ENCODE measurements around the gene GPSM3. TPM values are rescaled to one million over a fixed set of nuclear protein-coding genes. Genes with fewer than 3 reads are reported as not detected.
"Not testable (repeated sequence)": the region's sequence is repeated elsewhere in the genome, so short reads cannot be mapped to it uniquely, and the experiment has no call there.

The GPSM3 gene
- total RNA-seq, 2 donors from 2014 or later = 8.5 to 15.8 TPM

DNA sequence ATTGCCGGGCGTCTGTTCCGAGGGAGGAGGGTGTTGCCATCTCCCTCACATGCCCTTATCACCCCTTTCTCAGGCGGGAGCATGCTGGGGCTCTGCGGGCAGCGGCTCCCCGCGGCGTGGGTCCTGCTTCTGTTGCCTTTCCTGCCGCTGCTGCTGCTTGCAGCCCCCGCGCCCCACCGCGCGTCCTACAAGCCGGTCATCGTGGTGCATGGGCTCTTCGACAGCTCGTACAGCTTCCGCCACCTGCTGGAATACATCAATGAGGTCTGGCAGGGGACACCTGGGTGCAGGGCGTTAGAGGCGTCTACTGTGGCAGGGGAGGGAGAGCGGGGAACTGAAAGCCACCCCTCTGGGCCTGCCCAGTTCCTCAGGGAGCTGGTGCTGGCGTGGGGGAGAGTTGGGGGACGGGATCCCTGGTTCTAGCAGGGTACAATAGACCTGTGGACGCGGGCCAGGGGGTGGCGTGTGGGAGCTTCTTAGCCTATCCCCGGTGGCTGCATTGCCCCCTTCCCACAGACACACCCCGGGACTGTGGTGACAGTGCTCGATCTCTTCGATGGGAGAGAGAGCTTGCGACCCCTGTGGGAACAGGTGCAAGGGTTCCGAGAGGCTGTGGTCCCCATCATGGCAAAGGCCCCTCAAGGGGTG is 37.8 kb downstream of the GPSM3 start:
- peak; percentile 72 for DNase-seq
- intact Hi-C loops (cut with DNase I) = loop anchor here in 1 of 2 donors (2.0 kb wide), 2 partner anchors 36 to 68 kb away; no protein-coding TSS in a partner anchor
- peak; percentile 63 to 66 for ATAC-seq

- DNase-seq = peak; percentile 94
- intact Hi-C loops (cut with DNase I) = loop anchor here in 1 of 2 donors (2.0 kb wide), 2 partner anchors 35 to 67 kb away; no protein-coding TSS in a partner anchor
- peak; percentile 88 to 91 for ATAC-seq
These were observed 38.6 kb downstream of the GPSM3 start, which contains the start of gene PPT2 for GRCh38 chr6:32153564-32154513. TSS of gene PPT2 (plus strand) at chr6:32154141. CDS start at chr6:32154595, 454 bp downstream.

- intact Hi-C loops (cut with DNase I) = no loop called here
- DNase-seq (peak; percentile 46), ATAC-seq (peak; percentile 31 to 53)
These were observed 39.5 kb downstream of the GPSM3 start for GRCh38 chr6:32152769-32153563.

DNA sequence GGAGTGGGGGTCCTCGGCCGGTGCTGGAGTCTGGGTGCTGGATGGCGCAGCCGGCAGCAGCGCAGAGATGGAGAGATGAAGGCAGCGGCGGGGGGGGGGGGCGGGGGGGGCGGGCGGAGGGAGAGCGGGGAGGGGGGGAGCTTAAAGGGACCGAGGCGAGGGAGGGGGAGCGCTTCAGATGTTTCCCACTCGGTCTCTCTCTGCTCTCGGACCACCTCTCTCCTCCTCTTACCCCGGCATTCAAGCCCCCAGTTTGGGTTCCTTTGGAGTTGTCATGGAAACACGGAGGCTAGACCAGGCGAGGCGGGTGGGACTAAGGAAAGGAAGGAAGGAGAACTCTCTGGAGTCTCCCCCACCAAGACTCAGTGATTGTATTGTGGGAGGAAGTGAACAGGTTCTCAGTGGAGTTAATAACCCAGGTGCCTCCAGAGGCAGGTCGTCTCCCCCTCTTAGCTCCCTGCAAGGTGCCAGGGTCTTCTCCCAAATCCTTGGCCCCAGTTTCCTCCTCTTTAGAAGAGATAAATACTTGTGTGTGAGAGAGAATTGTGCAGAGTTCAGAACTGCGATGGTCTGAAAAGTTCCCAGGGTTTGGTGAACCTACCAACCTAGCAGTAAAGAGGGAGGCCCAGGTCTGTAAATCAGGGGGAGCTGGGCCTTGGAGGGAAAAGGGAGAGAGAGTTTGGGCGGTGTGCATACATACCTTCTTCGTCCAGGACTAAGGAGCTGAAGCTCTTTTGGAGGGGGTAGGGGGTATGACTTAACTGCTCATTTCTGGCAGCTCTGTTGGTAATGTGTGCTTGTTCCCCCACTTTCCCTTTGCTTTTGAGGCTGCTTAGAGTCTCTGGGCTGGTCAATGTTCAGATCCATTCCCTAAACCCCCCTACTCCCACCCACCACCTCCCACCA is 40.3 kb downstream of the GPSM3 start, which contains the start of gene PRRT1:
Gene PRRT1, minus strand, starts transcription at position 77 of the 906 bp plus-strand sequence. CDS start 112 bp downstream, outside the sequence.
- intact Hi-C loops (cut with DNase I) = no loop called here
- DNase-seq = no peak
- no peak for ATAC-seq

DNA sequence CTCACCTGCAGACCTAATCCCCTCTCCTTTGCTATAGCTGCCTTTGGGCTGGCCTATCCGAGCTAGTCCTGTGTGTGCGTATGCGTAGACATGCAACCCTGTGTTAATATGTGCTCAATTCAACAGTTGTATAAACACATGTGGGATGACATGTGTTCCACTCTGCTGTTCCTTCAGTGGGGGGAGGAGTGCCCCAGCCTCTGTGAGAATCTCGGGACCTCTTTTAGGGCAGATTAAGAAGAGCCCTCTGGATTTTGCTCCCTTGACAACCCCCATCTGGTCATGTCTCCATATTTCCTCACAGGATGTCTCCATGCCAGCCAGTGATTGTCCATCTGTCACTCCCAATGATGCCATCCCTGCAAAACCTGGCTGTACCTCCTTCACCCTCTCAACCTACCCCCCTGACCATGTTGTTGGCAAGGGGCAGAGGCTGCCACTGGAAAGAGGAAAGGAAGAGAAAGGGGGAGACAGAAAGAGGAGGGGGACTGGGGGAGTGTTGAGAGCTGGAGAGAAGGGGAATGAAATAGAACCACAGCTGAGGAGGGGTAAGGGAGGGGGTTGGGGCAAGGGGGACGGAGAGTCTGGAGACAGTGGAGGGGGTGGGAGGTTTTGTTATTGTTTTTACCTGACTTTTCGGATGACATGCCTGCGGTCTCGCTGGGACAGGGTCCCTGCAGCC is 41.1 kb downstream of the GPSM3 start:
- intact Hi-C loops (cut with DNase I) = no loop called here
- no peak for ATAC-seq
- no peak for DNase-seq

DNA sequence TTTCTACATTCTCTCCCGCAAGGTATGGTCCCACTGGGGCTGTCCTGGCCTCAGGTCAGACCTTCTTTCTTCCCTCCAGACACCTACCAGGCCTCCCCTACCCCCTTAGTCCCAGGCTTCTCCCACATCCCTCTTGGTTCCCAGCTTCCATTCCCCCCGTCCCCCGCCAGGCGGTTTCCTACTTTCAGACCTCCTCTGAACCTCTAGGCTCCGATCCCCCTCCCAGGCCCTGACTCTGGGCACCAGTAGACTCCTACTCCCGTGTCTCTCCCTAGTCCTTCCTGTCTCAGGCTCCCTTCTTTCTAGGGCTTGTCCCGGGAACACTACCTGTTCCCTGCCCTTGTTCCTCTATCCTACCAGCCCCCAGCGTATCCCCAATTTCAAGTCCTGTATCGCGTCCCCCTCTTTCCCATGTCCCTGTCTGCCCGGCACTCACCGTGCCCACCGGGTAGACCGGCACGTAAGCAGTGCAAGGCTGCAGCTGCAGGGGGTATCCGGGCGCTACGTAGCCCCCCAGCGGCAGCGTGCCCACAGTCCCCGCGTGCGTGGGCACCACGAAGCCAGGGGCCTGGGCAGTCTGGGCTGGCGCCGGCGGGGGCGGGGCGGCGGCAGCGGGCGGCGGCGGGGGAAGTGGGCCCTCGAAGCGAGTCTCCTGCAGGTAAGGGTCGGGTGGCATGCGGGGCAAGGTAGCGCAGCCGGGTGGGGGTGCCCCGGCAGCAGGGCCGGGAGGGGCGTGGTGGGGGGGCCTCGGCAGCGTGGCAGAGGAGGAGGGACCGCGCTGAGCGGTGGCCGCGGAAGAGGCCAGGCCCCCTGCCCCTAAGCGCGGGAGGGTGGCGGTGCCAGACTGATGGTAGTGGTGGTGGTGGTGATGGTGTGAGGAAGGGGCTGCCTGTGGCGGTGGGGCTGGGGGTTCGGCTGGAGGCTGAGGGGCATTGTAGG is 42.2 kb downstream of the GPSM3 start:
- intact Hi-C loops (cut with DNase I) = no loop called here
- no peak for DNase-seq
- ATAC-seq = no peak

DNA sequence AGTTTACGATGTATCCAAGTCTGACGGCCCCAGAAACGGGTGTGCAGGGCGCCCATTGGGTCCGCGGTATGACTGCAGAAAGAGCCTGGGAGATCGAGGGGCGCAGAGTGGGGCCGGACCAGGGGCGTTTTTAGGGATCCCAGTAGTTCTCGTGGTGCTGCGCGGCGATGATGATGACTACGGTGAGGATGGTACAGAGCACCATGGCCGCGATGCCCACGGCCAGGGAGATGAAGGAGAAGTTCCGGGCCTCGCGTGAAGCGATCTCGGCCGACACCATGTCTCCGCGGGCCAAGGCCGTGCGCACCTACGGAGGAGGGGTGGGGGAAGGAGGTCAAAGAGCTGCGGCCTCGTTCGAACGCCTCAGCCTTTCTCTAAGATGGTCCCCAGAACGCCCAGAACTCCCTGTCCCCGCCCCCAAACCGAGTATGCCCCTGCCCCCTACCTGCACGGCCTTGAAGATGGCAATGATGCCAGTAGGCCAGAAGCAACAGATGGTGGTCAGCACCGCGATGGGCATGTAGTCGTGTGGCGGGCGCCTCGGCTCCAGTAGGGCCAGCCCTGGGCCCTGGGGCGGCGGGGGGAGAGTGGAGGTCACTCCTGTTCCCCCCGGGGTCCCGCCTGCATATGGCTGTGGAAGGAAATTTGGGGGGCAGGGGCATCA is 43.2 kb downstream of the GPSM3 start:
- DNase-seq (no peak), ATAC-seq (no peak)
- intact Hi-C loops (cut with DNase I) = no loop called here

GRCh38 chr6:32148289-32149091 is 44.0 kb downstream of the GPSM3 start:
- peak; percentile 28 to 75 for ATAC-seq
- intact Hi-C loops (cut with DNase I) = no loop called here
- DNase-seq = peak; percentile 80

DNA sequence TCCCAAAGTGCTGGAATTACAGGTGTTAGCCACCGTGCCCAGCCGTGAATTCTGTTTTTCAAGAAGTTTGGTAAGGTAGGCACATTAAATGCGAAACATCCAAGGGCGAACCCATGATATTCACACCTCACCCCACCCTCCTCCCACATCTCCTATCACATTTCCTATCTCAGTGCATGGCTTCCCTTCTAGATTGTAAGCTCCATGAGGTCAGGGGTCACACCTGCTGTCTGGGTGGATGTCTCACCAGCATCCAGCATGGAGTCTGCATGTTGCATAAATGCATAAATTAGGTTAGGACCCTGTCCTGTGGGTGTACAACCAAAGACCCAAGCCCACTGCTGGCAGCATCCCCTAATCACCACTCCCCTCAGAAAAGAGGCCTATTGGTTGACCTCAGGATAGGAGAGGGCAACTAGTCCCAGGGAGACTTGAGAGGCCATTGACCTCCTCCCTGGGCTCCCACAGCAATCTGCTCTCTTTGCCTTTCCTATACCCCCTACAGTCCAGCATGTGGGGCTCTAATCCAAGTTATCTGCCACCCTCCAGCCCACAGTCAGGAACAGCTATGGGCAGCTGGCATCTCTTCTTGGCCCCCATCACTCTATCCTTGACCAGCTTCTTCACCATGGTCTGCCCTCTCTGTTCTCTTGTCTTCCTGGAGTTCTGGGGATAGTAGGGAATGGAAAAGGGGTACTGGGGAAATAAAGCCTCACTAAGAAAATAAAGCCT is 44.9 kb downstream of the GPSM3 start:
- intact Hi-C loops (cut with DNase I) = no loop called here
- DNase-seq (no peak), ATAC-seq (no peak)

DNA sequence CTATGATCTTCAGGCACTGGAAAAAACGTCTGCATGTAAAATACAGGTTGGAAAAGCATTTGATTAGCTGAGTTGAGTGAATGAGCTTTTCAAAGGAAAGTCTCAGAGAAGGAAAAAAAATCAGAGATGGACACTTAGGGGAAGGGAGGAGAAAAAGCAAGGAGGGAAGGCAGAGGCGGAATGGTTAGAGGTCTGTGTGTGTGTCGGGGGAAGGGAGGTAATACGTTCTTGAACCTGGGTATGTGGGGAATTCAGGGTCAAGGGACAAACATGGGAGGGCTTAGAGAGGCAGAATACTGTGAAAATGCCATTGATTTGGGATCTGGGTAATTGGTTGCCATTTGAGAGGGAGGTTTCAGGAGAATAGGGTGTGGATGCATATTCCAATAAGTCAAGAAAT is 45.8 kb downstream of the GPSM3 start:
- intact Hi-C loops (cut with DNase I) = no loop called here
- DNase-seq = no peak
- ATAC-seq = no peak

DNA sequence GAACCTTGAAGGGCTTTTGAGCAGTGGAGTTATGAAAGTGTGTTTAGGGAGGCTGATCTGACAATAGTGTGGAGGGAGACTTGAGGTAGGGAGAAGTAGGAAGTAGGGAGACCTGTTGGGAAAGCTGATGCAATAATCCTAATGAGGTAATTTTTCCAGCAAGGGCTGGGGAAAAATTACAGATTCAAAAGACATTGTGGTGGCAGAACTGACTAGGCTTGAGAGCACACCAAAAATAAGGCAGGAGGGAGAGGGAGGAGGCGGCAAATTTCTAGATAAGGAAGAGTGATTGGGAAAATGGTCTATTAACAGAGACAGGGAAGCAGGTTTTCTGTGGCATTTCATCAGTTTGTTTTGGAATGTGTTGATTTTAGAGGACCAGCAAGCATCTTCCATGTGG is 46.2 kb downstream of the GPSM3 start:
- intact Hi-C loops (cut with DNase I) = no loop called here
- ATAC-seq (no peak), DNase-seq (no peak)

DNA sequence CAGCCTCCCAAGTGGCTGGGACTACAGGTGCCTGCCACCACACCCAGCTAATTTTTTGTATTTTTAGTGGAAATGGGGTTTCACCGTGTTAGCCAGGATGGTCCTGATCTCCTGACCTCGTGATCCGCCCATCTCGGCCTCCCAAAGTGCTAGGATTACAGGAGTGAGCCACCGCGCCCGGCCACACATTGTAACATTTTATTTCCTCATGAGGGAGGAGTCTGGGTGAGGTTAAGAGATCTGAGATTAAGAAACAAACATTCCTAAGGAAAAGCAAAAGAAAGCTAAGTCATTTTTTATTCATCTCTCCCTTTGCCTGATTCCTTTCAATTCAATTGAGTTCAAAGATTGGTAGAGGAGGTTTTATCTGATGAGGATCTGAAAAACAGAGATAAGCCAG is 48.2 kb downstream of the GPSM3 start:
- ATAC-seq; intact Hi-C loops (cut with DNase I); DNase-seq: not testable (repeated sequence)
